ENCODE results near the gene DXO. TPM values are rescaled to one million over a fixed set of nuclear protein-coding genes. Genes with fewer than 3 reads are reported as not detected.

Gene DXO
- total RNA-seq, 3 donors from 2014 or later (not counting 1 experiment from before 2014, with no cell fraction given): 37.9 to 54.3 (median 49.0) TPM

DNA sequence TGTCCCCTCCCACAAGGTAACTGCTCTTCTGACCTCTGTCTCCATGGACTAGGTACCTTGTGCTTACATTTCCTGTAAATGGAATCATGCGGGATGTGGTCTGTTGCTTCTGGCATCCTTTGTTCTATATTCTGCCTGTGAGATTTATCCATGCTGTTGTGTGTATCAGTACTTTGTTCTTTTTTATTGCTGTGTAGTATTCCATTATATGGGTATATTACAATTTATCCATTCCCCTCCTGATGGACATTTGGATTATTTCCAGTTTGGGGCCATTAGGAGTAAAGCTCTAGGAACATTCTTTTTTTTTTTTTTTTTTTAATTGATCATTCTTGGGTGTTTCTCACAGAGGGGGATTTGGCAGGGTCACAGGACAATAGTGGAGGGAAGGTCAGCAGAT is 41.0 kb downstream of the DXO start:
- H3K9me3 Mint-ChIP-seq: no peaks in the 10 kb centered on the region
- intact Hi-C loops (cut with micrococcal nuclease): no loop called here
- no peak overlapping the region for H3K4me3 ChIP-seq (ENCODE audit: low read length)
- no peaks in the 10 kb centered on the region for H3K36me3 Mint-ChIP-seq
- H3K36me3 ChIP-seq (ENCODE audit: control insufficient read depth, insufficient read depth, low read length): no peaks in the 10 kb centered on the region
- H3K27ac ChIP-seq (ENCODE audit: low read length): no peak overlapping the region
- H3K4me3 Mint-ChIP-seq: no peak overlapping the region
- H3K4me1 ChIP-seq (ENCODE audit: control insufficient read depth, insufficient read depth, low read length): no peaks in the 10 kb centered on the region
- DNase-seq (no peak), ATAC-seq (no peak)
- WGBS (ENCODE audit: insufficient coverage): 89% methylated on average over 1 of the region's 1 CpG
- H3K27me3 Mint-ChIP-seq (ENCODE audit: low read depth in 2 of 2): peaks cover 4 to 9% of the 10 kb centered on the region in 2 donors
- H3K27ac Mint-ChIP-seq: no peak overlapping the region
- no peaks in the 10 kb centered on the region for H3K4me1 Mint-ChIP-seq
- TF ChIP-seq, protein P1, sequence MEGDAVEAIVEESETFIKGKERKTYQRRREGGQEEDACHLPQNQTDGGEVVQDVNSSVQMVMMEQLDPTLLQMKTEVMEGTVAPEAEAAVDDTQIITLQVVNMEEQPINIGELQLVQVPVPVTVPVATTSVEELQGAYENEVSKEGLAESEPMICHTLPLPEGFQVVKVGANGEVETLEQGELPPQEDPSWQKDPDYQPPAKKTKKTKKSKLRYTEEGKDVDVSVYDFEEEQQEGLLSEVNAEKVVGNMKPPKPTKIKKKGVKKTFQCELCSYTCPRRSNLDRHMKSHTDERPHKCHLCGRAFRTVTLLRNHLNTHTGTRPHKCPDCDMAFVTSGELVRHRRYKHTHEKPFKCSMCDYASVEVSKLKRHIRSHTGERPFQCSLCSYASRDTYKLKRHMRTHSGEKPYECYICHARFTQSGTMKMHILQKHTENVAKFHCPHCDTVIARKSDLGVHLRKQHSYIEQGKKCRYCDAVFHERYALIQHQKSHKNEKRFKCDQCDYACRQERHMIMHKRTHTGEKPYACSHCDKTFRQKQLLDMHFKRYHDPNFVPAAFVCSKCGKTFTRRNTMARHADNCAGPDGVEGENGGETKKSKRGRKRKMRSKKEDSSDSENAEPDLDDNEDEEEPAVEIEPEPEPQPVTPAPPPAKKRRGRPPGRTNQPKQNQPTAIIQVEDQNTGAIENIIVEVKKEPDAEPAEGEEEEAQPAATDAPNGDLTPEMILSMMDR (IDR thresholded peaks at IDR 0.05): no peak
- no peaks in the 10 kb centered on the region for H3K27me3 ChIP-seq (ENCODE audit: control insufficient read depth, insufficient read depth, low read length)
- no peaks in the 10 kb centered on the region for H3K9me3 ChIP-seq (ENCODE audit: control insufficient read depth, insufficient read depth, low read length)

DNA sequence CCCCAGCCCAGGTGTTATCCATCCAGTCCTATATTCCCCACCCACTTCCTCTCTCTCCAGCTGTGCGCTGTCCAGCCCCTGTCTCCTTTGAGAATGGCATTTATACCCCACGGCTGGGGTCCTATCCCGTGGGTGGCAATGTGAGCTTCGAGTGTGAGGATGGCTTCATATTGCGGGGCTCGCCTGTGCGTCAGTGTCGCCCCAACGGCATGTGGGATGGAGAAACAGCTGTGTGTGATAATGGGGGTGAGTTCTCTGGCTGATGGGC is 43.3 kb downstream of the DXO start:
- Histone ChIP-seq H3K4me3 (ENCODE audit: low read length) (no peak overlapping the region), H3K27me3 (ENCODE audit: control insufficient read depth, insufficient read depth, low read length) (no peaks in the 10 kb centered on the region), H3K9me3 (ENCODE audit: control insufficient read depth, insufficient read depth, low read length) (no peaks in the 10 kb centered on the region), H3K36me3 (ENCODE audit: control insufficient read depth, insufficient read depth, low read length) (no peaks in the 10 kb centered on the region), H3K4me1 (ENCODE audit: control insufficient read depth, insufficient read depth, low read length) (no peaks in the 10 kb centered on the region), H3K27ac (ENCODE audit: low read length) (no peak overlapping the region)
- DNase-seq (no peak), ATAC-seq (no peak)
- no peaks in the 10 kb centered on the region for H3K36me3 Mint-ChIP-seq
- no peak overlapping the region for H3K27ac Mint-ChIP-seq
- 87% methylated on average over 9 of the region's 9 CpGs for WGBS (ENCODE audit: insufficient coverage)
- no peaks in the 10 kb centered on the region for H3K9me3 Mint-ChIP-seq
- TF ChIP-seq, protein P1 (IDR thresholded peaks at IDR 0.05): no peak
- H3K4me3 Mint-ChIP-seq: no peak overlapping the region
- intact Hi-C loops (cut with micrococcal nuclease): no loop called here
- H3K4me1 Mint-ChIP-seq: no peaks in the 10 kb centered on the region
- peaks cover 4 to 9% of the 10 kb centered on the region in 2 donors for H3K27me3 Mint-ChIP-seq (ENCODE audit: low read depth in 2 of 2)

DNA sequence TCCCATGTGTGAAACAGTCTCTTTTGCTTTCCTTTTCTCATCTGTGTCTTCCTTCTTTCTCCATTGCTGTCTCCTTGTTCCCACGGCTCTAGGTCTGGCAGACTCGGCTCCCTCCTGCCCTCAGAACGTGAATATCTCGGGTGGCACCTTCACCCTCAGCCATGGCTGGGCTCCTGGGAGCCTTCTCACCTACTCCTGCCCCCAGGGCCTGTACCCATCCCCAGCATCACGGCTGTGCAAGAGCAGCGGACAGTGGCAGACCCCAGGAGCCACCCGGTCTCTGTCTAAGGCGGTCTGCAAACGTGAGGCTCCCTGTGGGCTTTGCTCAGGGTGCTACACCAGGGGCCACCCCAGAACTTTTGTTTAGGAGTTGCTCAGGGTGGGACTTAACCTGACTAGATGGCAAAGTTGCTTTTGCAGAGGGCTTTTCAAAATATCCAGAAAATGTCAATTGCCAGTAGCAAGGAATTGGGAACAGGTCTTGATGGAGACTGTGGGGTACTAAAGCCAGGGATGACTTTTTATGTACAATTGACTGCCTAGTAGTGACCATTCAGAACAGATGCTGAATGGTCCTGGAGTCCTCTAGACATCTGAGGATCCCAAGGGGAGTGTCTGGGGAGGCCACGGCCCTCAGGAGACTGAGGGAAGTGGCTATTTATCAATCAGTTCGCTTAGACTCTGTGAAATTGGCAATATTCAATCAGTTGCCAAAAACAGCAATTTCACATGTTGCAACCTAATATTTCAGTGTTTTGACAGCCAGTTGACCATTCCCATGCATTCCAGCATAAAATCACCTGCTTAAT is 43.9 kb downstream of the DXO start:
- Histone ChIP-seq H3K9me3 (ENCODE audit: control insufficient read depth, insufficient read depth, low read length) (no peaks in the 10 kb centered on the region), H3K36me3 (ENCODE audit: control insufficient read depth, insufficient read depth, low read length) (no peaks in the 10 kb centered on the region), H3K27ac (ENCODE audit: low read length) (no peak overlapping the region), H3K27me3 (ENCODE audit: control insufficient read depth, insufficient read depth, low read length) (no peaks in the 10 kb centered on the region), H3K4me1 (ENCODE audit: control insufficient read depth, insufficient read depth, low read length) (no peaks in the 10 kb centered on the region), H3K4me3 (ENCODE audit: low read length) (no peak overlapping the region)
- no peak for DNase-seq
- WGBS (ENCODE audit: insufficient coverage): 88% methylated on average over 11 of the region's 11 CpGs
- peaks cover 4 to 9% of the 10 kb centered on the region in 2 donors for H3K27me3 Mint-ChIP-seq (ENCODE audit: low read depth in 2 of 2)
- H3K27ac Mint-ChIP-seq: no peak overlapping the region
- ATAC-seq: no peak
- H3K9me3 Mint-ChIP-seq: no peaks in the 10 kb centered on the region
- H3K4me3 Mint-ChIP-seq: no peak overlapping the region
- H3K4me1 Mint-ChIP-seq: no peaks in the 10 kb centered on the region
- TF ChIP-seq, protein P1 (IDR thresholded peaks at IDR 0.05): no peak
- H3K36me3 Mint-ChIP-seq: no peaks in the 10 kb centered on the region
- intact Hi-C loops (cut with micrococcal nuclease): no loop called here
